Astrocyte (in vitro differentiated cells and primary cell): ENCODE data around the gene ACSF2. TPM values are rescaled to one million over a fixed set of nuclear protein-coding genes. Genes with fewer than 3 reads are reported as not detected.

Experiments used
- DNase-seq: peaks from one replicate; pipeline ENCODE4 v3.0.0-alpha.2; 2010; ENCODE audit warnings: low read depth
- FAIRE-seq: peaks from 2 replicates; lab custom pipeline; 2011; peaks lifted over from hg19 to GRCh38; lab: Jason Lieb, UNC
- H2AFZ ChIP-seq: 2 replicates; pipeline ENCODE4 v1.6.0; 2012; ENCODE audit warnings: low read depth, low read length, inconsistent platforms
- H3K27ac ChIP-seq: 2 replicates; pipeline ENCODE4 v1.5.1; 2011; ENCODE audit warnings: low read depth, low read length, inconsistent platforms
- H3K27me3 ChIP-seq: 2 replicates; pipeline ENCODE4 v1.6.0; 2011; ENCODE audit warnings: low read length, inconsistent platforms; ENCODE audit not compliant: insufficient read depth
- H3K36me3 ChIP-seq: 2 replicates; pipeline ENCODE4 v1.5.1; 2011; ENCODE audit warnings: low read length, inconsistent platforms; ENCODE audit not compliant: insufficient read depth
- H3K4me1 ChIP-seq: 2 replicates; pipeline ENCODE4 v1.5.1; 2011; ENCODE audit warnings: low read length, inconsistent platforms; ENCODE audit not compliant: insufficient read depth
- H3K4me2 ChIP-seq: 2 replicates; pipeline ENCODE4 v1.6.0; 2012; ENCODE audit warnings: low read length, inconsistent platforms
- H3K4me3 ChIP-seq: 2 replicates; pipeline ENCODE4 v1.5.1; 2011; ENCODE audit warnings: low read depth, mild to moderate bottlenecking, low read length, inconsistent platforms; ENCODE audit not compliant: insufficient read depth
- H3K79me2 ChIP-seq: 2 replicates; pipeline ENCODE4 v1.6.0; 2012; ENCODE audit warnings: mild to moderate bottlenecking, low read length, inconsistent platforms; ENCODE audit not compliant: insufficient read depth
- H3K9ac ChIP-seq: 2 replicates; pipeline ENCODE4 v1.6.0; 2012; ENCODE audit warnings: mild to moderate bottlenecking, low read length, inconsistent platforms
- H3K9me3 ChIP-seq: 2 replicates; pipeline ENCODE4 v1.5.1; 2012; ENCODE audit warnings: low read depth, mild to moderate bottlenecking, low read length, inconsistent platforms; ENCODE audit not compliant: insufficient read depth
- H4K20me1 ChIP-seq: 2 replicates; pipeline ENCODE4 v1.6.0; 2012; ENCODE audit warnings: low read length, inconsistent platforms; ENCODE audit not compliant: insufficient read depth
- H3K27ac Mint-ChIP-seq: one replicate; pipeline ENCODE4 v1.8.0; 2021; ENCODE audit warnings: mild to moderate bottlenecking, mixed read lengths; ENCODE audit not compliant: unreplicated experiment
- H3K27me3 Mint-ChIP-seq: one replicate; pipeline ENCODE4 v1.8.0; 2021; ENCODE audit warnings: low read depth, mixed read lengths; ENCODE audit not compliant: unreplicated experiment
- H3K36me3 Mint-ChIP-seq: one replicate; pipeline ENCODE4 v1.8.0; 2021; ENCODE audit warnings: low read depth, mixed read lengths; ENCODE audit not compliant: unreplicated experiment
- H3K4me1 Mint-ChIP-seq: one replicate; pipeline ENCODE4 v1.8.0; 2021; ENCODE audit warnings: low read depth, mixed read lengths; ENCODE audit not compliant: unreplicated experiment
- H3K4me3 Mint-ChIP-seq: one replicate; pipeline ENCODE4 v1.8.0; 2021; ENCODE audit warnings: mild to moderate bottlenecking, moderate library complexity, mixed read lengths; ENCODE audit not compliant: unreplicated experiment
- H3K9me3 Mint-ChIP-seq: one replicate; pipeline ENCODE4 v1.8.0; 2021; ENCODE audit warnings: mild to moderate bottlenecking, mixed read lengths; ENCODE audit not compliant: unreplicated experiment
- CTCF ChIP-seq: IDR thresholded peaks from 2 replicates; pipeline ENCODE4 v1.5.1; 2011; ENCODE audit warnings: low read depth, mild to moderate bottlenecking, inconsistent platforms, low read length, moderate library complexity; ENCODE audit not compliant: insufficient read depth
- EZH2 ChIP-seq: IDR thresholded peaks from 2 replicates; pipeline ENCODE4 v1.6.1; 2012; ENCODE audit warnings: mild to moderate bottlenecking, low read length, inconsistent platforms; ENCODE audit not compliant: insufficient read depth
- total RNA-seq: library from RNA; stranded (reverse); gene quantifications from 2 replicates; pipeline ENCODE4 v1.2.1, GENCODE V29; 2021

The ACSF2 gene
- total RNA-seq, 1 donor from 2014 or later: 28.3 TPM

GRCh38 chr17:50467114-50467854 lies 41.3 kb downstream of the ACSF2 start:
- Mint-ChIP-seq H3K36me3 (peaks cover 27% of the 10 kb centered on the region), H3K27ac (no peak overlapping the region), H3K4me3 (no peak overlapping the region), H3K27me3 (peaks cover 21% of the 10 kb centered on the region), H3K9me3 (peaks cover 4% of the 10 kb centered on the region), H3K4me1 (no peaks in the 10 kb centered on the region)
- Histone ChIP-seq H3K36me3 (no peaks in the 10 kb centered on the region), H3K4me2 (no peak overlapping the region), H3K9ac (no peak overlapping the region), H3K4me3 (no peak overlapping the region), H4K20me1 (peaks cover 5% of the 10 kb centered on the region), H3K4me1 (peaks cover 6% of the 10 kb centered on the region), H3K9me3 (no peaks in the 10 kb centered on the region), H2AFZ (no peak overlapping the region), H3K79me2 (no peaks in the 10 kb centered on the region), H3K27me3 (peaks cover 12% of the 10 kb centered on the region), H3K27ac (no peak overlapping the region)
- DNase-seq (no peak), FAIRE-seq (no peak)
- TF ChIP-seq CTCF (no peak), EZH2 (no peak)

- Histone ChIP-seq H2AFZ (no peak overlapping the region), H3K9me3 (no peaks in the 10 kb centered on the region), H3K27ac (no peak overlapping the region), H3K9ac (no peak overlapping the region), H3K27me3 (peaks cover 12% of the 10 kb centered on the region), H3K4me3 (no peak overlapping the region), H3K4me1 (peaks cover 6% of the 10 kb centered on the region), H3K79me2 (no peaks in the 10 kb centered on the region), H4K20me1 (peaks cover 5% of the 10 kb centered on the region), H3K4me2 (no peak overlapping the region), H3K36me3 (no peaks in the 10 kb centered on the region)
- Mint-ChIP-seq H3K27me3 (peaks cover 25% of the 10 kb centered on the region), H3K4me1 (no peaks in the 10 kb centered on the region), H3K4me3 (no peak overlapping the region), H3K27ac (no peak overlapping the region), H3K36me3 (peaks cover 27% of the 10 kb centered on the region), H3K9me3 (peaks cover 4% of the 10 kb centered on the region)
- TF ChIP-seq EZH2 (no peak), CTCF (no peak)
- FAIRE-seq: no peak
- DNase-seq: no peak
These were observed 41.9 kb downstream of the ACSF2 start for GRCh38 chr17:50467855-50468303.
